Ishikawa (cell line): ENCODE data around the gene TMEM132D.

Experiments used
- CEBPB ChIP-seq: IDR thresholded peaks from 2 replicates; pipeline ENCODE4 v1.6.1; 2012
- CREB1 ChIP-seq: IDR thresholded peaks from 2 replicates; pipeline ENCODE4 v1.6.1; 2012; ENCODE audit warnings: low read depth
- EP300 ChIP-seq: IDR thresholded peaks from 2 replicates; pipeline ENCODE4 v1.6.1; 2012; ENCODE audit warnings: borderline replicate concordance
- FOXM1 ChIP-seq: IDR thresholded peaks from 2 replicates; pipeline ENCODE4 v1.6.1; 2012; ENCODE audit warnings: low read depth, borderline replicate concordance
- MAX ChIP-seq: IDR thresholded peaks from 2 replicates; pipeline ENCODE4 v1.6.1; 2012
- NFIC ChIP-seq: IDR thresholded peaks from 2 replicates; pipeline ENCODE4 v1.6.1; 2012
- RAD21 ChIP-seq: IDR thresholded peaks from 2 replicates; pipeline ENCODE4 v1.6.1; 2012; ENCODE audit warnings: low read depth
- REST ChIP-seq: IDR thresholded peaks from 2 replicates; pipeline ENCODE4 v1.6.1; 2012; ENCODE audit warnings: low read depth, mild to moderate bottlenecking
- TAF1 ChIP-seq: IDR thresholded peaks from 2 replicates; pipeline ENCODE4 v1.6.1; 2012; ENCODE audit warnings: low read depth, mild to moderate bottlenecking
- TCF12 ChIP-seq: IDR thresholded peaks from 2 replicates; pipeline ENCODE4 v1.6.1; 2012; ENCODE audit warnings: low read depth
- TEAD4 ChIP-seq: IDR thresholded peaks from 2 replicates; pipeline ENCODE4 v1.6.1; 2012
- YY1 ChIP-seq: IDR thresholded peaks from 2 replicates; pipeline ENCODE4 v1.6.1; 2012; ENCODE audit warnings: low read depth

- TF ChIP-seq TAF1 (no peak), YY1 (no peak), CREB1 (no peak), REST (no peak), TEAD4 (no peak), RAD21 (no peak), EP300 (no peak), TCF12 (no peak), CEBPB (no peak), MAX (no peak), FOXM1 (no peak), NFIC (no peak)
Measured at GRCh38 chr12:129599406-129599805, 304.4 kb downstream of the TMEM132D start.
